ENCODE data around the gene SSBP3.

DNA sequence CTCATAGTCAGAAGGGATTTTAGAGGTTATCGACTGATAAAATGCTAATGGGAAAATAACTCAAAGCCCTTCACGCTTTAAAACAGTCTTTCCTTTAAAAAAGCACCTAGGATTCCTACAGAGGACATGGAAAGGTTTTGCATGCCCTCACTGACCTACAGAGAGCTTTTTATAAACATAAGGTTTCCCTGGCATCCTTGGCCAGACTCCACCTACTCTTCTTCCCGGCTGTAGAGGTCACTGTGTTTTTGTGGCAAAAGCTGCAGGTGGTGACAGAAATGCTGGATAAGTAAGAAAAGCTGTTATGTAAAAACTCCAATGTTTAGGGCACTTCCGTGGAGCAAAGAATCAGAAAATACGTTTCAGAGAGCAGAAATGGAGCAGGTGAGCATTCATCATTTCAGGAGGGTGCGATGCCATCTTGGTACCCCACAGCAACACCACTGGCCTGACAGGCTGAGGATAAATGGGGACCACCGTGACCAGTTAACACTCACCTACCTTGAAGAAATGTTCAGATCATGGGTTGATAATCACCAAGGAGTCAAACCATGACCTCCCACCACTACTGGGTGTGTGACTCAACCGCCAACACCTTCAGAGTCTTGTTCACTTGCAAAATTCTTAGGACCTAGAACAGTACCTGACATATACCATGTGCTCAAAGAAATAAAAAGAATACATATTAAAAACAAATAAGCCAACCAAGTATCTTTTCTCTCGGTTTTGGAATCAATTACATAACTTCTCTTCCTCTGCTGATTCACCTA is 46.6 kb downstream of the SSBP3 start:
- TF ChIP-seq EP300 (IDR thresholded peaks at IDR 0.05), result no peak
- no peak for TF ChIP-seq POLR2A (IDR thresholded peaks at IDR 0.05; ENCODE audit: low read depth)
